T-helper 2 cell (primary cell): Measurements from ENCODE around the gene TSHZ1.

Experiments used
- DNase-seq, 5 experiments: peaks; one replicate each; pipeline versions ENCODE4 v3.0.0 to v3.0.0-alpha.2; 2012 to 2022

The TSHZ1 gene

DNA sequence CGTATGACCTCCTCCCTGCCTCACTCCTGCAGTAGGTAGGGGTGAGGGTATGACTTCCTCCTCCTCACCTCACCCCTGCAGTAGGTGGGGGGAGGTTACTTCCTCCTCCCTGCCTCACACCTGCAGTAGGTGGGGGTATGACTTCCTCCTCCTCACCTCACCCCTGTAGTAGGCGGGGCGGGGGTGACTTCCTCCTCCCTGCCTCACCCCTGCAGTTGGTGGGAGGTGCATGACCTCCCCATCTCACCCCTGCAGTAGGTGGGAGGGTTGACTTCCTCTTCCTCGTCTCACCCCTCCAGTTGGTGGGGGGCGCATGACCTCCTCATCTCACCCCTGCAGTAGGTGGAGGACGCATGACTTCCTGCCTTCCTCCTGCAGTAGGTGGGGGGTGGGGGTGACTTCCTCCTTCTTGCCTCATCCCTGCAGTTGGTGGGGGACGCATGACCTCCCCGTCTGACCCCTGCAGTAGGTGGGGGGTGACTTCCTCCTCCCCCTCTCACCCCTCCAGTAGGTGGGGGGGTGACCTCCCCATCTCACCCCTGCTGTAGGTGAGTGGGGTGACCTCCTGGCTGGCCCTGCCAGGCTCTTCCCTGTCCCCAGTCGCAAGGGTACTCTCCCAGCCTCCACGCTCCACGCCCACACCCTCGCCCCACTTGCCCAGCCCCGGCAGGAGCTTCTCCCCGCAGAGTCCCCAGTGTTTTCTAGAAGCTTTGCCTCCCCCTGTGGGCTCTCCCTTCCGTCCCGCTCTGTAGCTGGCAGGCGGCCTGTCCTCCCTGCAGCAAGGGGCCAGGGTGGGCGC is 39.3 kb downstream of the TSHZ1 start:
- peak in 1 of 5 experiments; percentile 70 for DNase-seq

DNA sequence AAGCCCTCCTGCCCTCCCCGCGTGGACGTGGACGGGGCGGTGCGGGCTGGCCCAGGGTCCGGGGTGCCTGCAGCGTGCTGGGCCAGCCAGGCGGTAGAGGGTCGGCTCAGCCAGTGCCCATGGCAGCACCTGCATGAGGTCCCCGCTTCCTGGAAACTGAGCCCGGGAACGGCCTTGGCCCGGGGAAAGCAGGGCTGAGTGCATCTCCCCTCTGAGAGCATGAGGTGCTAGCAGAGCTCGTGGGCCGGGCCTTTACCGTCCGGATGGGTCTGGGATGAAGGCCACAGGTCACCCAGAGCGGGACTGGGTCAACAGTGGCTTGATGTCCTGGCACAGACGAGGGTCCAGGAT is 39.8 kb downstream of the TSHZ1 start:
- no peak for DNase-seq

DNA sequence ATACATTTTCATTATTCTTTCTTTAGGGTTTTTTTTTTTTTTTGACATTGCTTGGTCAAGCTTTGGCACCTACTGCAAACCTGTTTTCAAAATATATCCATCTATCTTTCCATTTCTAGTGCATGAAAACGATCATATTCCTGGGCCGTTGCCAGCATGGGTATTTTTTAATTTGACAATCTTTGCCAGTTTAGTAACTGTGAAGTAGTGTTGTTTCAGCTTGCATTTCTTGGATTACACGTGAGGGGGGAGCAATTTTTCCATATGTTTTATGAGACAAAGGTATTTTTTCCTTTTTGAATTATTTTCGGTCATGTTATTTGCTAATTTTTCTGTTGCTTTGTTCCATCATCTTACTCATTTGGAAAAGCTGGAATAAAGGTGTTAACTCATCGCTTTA is 40.9 kb downstream of the TSHZ1 start:
- no peak for DNase-seq

DNA sequence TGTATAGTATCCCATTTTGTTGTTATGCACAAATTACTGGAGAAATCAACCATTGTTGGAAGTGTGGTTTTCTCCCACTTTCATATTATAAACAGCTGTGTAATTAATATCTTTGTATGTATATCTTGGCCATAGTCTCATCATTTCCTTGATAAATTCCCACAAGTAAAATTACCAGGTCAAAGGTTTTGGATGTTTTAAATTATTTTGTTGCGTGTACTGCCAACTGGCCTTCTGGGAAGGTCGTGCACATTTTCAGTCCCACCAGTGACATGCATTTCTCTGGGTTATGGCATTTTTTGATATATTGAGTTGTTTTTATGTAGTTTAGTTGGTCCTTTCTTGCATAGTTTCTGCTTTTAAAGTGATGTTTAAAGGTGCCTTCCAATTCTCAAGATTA is 41.5 kb downstream of the TSHZ1 start:
- DNase-seq: no peak

DNA sequence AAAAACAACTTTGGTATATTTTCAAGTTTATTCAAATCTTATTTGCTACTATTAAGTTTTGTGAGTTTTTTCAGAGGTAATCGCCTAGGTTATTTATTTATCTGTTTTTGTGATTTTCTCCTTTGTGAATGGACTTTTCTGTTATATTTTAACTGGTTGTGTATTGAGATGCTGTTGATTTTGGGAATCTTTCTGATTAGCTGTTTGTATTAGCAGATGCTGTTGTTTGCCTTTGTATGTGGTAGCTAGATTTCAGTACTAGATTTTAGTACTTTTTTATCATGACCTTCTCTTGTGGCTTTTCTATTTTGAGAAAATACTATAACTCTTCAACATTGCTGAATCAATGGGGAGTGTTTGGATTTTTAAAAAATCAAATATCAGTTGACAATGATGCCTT is 42.4 kb downstream of the TSHZ1 start:
- no peak for DNase-seq

DNA sequence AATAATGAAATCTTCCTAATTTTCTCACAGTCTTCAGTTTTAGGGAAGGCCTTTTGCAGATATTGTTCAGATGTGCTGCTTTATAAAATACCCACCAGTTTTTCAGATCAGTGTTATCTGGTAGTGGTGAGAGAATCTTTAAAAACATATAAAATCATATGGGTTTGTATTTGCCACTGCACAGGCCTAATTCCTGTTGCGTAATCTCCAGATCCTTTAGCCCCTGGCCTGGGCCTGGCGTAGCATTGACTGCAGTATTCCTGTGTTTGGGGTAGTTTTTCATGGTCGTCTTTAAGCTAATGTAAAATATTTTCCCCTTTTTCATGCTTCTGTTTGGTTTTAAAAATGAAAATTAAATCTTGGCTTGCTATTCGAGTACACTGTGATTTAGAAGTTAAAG is 43.2 kb downstream of the TSHZ1 start:
- DNase-seq: no peak

DNA sequence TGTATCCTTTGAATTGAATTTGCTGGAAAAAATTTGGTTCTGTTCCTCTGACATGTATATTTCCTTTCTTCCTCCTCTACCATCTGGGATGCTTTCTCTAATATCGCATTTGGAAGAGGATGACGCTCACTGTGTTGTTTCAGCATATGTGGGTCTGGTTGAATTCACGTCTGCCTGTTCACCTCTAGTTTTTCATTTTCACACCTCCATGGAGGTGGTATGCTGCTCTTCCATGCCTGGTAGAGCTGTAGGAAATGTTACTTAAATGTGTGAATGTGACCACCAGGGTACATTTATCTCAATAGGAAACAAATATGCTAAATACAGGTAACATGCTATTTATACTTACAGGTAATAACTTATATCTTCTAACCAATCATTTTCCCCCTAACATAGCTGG is 44.5 kb downstream of the TSHZ1 start:
- DNase-seq: no peak

DNA sequence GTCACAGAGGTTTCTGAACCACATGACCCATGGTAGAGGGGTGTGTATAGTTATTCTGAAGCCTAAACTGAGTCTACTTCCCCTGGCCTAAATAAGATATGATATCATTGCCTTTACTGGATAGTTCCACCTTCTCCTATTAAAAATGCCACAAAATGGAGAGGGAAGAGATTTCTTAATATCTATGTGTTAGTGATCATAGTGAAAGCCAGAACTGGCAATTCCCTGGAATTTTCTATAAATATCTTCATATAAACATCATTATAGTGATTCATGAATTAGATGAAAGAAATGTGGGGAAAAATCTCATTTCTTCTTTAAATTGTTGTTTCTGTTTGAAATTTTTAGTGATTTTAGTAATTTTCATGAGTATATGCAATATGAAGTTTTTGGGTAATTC is 45.8 kb downstream of the TSHZ1 start:
- DNase-seq: no peak

DNA sequence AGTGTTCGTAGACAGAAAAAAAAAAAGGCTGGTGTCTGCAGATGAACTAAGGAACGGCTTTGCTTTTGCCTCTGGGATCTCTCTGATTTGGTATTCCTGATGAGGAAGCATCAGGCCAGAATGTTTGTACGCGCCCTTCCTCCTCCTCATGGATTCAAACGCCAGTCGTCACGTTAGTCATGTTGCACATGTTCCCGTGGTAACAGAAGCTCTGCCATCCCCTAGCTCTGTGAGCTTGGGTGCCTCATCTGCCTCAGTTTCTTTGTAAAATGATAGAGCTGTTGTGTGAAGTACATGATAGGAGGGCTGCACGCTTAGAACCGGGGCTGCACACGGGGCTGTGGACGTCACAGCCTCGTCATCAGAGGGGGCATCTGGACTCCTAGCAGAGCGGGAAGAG is 47.0 kb downstream of the TSHZ1 start:
- DNase-seq: no peak

DNA sequence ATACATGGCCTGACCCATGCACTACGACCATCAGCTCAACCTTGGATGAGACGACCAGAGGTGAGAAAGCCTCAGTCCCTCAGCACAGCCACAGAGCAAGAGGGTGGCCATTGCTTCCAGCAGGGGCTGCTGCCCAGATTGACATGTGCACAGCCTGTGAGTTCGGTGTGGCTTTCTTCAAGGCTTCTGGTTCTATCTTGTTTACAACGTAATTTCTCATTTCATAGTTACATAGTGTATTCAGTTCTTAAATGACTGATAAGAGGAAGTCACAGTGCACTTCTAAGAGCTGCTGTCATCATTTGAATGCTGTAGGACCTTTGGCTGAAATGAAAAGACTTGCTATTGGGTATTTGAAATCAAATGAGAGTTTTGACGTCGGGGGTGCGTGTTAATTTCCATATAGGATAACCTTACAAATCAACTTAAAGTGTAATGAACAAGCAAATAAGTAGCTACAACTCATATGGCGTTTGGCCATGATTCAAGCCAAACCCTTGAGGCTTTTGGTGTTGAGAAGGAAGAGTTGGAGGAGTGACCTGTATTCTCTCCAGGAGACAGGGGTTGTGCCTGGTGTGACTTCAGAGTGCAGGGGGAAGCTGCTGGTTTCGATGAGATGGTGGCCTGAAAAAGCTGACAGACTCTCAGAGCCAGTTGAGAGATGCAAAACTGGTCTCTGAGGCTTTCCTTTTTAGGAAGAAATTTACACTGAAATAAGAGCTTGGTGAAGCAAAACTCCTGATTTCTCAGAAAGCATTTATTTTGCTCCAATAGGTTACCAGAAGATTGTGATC is 51.0 kb downstream of the TSHZ1 start:
- DNase-seq: peak in 1 of 5 experiments; percentile 83

DNA sequence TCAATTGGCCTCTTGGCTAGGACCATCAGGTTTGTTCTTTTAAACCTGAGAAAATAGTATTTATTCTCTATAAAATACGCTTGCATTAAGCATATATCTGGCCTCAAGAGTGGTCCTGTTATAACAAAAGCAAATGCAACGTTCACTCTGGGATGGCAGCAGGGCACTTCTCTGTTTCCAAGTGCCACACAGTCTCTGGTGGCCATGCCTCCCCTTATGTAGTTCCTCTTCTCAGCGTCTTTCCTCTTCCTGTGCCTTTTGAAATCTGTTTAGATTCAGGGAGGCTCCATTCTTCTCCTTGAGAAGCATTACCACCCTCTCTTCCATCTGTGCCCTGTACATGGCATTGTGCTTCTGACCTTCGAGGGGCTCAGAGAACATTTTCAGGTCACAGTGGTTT is 51.9 kb downstream of the TSHZ1 start:
- DNase-seq: no peak

DNA sequence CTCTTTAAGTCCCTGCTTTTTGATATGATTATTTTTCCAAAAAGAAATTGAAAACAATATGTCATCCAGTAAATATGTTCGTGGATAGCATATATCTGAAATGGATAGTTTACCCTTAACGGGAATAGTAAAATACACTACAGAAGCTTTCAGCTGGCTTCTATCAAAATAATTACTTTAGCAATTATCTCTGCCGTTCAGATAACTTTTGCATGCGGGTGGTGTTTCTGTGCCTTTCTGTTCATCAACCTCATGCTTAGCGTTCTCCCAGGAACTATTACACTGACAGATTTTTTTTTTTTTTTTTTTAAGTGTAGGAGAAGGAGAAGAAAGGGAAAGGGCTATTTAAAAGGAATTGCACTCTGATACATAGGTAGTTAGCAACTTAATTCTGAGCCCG is 53.6 kb downstream of the TSHZ1 start:
- no peak for DNase-seq

DNA sequence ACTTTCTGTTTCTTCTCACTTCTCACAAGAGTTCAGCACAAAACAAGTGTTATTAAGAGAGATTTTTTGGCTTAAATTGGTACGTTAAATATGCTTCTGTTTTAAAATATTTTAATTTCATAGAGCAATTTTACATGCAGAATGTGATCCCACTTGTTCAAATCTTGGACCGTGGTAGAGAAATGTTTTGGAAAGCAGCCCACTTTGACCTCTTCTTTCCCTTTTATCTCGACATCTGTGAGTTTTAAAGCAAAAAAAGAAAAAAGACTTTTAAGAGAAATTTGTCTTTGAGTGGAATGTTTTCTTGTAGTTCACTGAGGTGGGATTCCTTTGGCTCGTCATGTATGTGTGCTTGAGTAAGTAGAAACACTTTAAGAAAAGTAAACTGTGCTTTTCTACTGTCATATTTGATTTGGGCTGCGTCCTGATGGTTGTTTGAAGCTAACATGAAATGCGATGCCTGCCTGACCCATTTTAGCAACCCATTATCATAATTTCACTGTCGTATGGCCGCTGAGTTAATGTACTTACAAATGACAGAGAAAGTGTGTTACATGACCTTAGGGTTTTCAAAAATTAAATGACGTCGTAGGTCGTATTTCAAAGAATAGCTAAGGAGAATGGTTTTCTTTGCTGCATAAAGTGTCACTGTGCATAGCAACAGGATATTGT is 54.5 kb downstream of the TSHZ1 start:
- no peak for DNase-seq

DNA sequence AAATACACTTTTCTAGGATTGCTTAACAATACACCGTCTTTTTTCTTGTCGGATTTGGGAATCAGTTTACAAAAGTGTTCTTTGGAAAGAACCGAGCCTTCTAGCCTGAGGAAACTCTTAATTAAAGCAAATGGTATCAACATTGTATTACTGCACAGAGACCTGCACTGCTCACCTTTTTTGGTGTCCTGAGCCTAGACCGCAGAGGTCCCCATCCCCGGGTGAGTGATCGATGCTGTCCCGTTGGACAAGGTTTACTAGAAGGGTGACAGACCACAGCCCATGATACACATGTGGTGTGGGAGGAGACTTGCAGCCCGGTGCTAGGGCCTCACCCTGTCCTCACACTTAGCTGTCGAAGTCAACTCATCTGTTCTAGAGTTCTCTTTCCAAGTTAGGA is 55.3 kb downstream of the TSHZ1 start:
- no peak for DNase-seq

DNA sequence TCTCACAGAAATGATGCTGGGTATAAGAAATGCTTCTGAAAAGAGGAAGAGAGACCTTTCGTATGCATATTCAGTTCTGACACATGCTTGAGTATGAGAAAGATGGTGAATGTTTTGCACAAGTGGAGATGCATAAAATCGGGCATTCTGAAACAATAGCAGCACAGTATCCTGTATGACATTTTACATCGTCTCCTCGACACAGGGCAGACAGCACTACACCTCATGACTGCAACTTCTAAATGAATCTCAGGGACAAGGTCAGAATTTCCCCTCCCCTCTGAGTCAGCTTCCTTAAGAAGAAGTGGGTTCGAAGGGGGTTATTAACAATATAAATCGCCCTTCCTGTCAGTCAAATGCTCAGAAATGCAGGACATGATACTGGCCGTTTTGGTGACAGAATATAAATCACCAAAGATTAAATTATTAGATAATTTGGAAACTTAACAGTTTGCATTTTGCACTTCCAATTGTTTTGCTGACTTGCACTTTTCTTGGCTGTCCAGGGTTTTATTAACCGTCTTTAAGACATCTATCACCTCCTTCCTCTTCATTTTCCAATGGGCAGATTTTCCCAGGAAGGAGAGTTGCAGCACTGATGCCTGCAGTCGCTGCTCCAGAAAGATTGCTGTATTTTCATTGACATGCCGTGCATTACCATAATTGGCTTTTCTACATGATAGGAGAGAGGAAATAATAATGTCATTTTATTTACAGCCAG is 57.2 kb downstream of the TSHZ1 start:
- no peak for DNase-seq

DNA sequence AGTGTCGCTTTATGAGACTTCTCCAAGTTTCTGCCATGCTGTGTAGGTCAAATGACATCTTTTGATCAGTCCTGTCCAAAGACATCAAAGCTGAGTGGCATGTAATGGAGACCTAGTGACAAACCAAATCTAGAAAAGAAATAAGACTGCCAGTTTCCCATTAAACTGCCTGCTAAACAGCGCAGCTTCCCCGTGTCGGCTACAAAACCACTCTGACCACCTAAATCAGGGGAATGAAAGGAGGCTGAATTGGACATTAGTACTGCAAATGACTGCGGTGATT is 57.7 kb downstream of the TSHZ1 start:
- no peak for DNase-seq

DNA sequence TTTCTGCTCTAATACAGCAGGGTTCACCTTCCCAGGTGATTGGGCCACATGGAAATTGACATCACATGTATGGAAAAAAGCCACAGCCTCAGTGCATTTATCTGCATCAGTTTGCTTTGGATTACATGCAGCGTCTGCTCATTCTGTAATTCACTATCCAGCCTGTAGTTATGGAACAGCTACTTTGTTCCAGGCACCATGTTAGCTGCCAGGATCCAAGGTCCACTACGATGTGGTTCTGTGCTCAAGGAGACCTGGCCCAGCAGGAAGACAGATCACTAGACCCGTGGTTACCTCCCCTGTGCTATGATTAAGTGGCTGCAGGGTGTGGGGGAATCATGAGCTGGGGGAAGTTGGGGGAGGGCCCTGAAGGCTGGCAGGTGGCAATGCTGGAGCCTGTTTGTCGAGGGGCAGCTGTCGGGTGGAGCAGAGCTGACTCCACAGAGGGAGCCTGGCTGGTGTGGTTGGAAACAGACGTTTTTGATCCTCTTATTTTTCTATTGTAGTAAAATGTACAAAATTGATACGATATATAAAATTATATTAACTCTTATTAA is 58.6 kb downstream of the TSHZ1 start:
- DNase-seq: no peak

DNA sequence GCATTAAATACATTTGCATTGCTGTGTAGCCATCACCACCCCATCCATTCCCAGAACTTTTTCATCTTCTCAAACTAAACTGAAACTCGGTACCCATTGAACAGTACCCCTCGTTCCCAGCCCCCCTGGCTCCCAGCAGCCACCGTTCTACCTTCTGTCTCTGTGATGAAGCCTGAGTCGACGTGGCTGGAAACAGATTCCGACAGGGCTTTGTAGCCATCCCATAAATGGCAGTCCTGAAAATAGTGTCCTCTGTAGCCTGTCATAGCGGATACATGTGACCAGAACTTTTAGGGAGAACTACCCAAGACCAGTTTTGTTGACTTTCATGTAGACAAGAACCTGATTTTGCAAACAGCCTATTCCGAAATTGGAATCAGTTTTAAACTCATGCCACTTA is 59.1 kb downstream of the TSHZ1 start:
- DNase-seq: no peak

DNA sequence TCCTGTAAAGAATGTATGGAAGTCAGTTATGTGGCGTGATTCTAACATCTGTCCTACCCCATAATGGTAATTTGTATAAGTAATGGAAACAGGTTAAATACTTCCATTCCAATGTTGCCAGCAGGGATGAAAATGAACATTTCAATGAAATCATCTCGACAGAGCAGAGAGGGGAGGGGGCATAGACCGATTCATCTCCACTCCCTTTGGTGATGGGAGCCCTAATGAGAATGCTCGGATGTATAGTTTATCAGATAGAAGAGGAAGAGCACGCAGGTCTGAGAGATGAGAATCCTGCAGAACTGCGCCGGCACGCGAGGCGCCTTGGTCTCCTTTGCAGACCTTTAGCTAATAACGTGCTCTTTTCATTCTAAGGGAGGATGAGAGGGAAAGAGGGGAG is 61.4 kb downstream of the TSHZ1 start:
- no peak for DNase-seq

DNA sequence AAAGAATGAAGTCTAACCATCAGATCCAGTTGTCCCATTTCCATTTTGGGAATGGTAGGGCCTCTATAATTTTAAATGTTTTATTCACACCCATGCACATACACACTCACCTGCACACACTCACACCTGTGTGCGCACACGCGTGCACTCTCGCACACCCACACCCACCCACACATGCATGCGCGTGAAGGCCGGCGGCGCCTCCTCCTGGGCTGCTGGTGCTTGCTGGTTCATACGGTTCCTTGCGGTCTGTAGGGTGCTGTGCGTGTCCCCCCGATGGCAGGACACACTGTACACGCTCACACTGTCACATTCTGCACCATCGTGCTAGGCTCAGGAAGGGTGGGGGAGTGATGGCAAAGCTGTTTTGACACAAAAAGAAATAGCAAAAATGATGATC is 63.2 kb downstream of the TSHZ1 start:
- DNase-seq: no peak

DNA sequence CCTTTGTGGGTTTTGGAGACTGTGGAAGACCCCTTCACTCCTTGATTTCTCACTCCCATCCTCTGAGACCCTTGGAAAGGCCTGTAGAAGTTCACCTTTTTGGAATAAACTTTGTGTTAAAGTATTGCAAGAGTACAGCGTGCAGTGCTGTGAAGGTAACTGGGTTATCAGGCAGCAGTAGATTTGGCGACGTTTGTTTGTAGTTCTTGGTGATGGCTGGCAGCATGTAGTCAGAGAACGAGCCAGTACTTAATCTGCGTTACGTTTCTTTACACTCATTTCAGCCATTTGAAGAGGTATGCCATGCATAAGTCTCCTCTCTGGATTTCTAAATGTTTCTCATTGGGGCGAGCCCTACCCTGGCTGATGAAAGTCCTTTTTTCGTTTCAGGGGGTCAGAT is 64.6 kb downstream of the TSHZ1 start:
- DNase-seq: no peak

DNA sequence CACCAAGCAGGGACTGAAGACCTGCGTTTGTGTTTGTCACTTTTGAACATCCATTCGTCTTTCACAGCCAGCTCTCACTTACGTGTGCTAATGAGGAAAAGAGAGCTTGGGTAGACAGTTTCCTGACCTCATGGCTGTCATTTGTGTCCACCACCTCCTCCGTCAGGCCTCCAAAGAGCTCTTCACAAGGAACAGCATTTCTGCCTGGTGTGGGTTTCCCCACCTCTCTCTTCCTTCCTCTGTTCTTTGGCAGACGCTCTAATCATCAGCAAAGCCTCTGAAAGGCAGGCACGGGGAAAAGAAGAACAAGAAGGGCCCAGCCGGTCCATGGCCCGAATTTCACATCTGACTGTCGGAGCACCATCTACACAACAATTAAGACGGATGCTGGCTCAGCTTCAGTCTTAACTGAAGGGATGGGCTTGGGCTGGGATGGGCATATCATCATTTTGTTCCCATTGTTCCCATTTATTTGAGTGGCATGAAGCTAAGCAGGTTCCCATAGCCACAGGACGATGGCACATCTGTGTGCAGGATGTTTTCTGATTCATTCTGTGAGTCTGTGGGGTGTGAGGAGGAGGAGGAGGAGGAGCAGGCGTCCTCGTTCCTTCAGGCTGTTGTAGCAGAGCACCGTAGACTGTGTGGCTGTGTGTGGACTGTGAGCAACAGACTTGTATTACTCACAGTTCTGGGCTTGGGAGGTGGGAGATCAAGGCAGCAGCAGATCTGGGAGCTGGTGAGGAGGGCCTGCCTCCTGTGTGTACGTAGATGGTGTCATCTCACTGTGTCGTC is 66.4 kb downstream of the TSHZ1 start:
- DNase-seq: peak in 1 of 5 experiments; percentile 14

DNA sequence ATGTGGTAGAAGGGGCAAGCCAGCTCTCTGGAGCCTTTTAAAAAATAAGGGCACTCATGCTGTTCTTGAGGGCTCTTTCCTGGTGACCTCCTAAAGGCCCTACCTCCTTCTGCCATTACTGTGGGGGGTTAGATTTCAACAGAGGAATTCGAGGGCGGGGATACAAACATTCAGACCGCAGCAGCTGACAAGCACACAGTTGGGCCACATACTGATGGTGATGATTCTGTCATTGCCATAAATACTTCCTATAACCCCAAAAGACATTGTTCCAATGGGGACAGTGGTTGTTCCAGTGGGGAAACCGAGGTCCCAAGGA is 67.0 kb downstream of the TSHZ1 start:
- no peak for DNase-seq
